IMR-90 (cell line): Measurements from ENCODE around the gene CDS1.

Experiments
- CEBPB ChIP-seq: IDR thresholded peaks from 2 replicates; pipeline ENCODE4 v1.6.1; 2012; ENCODE audit warnings: low read depth, low read length, improper control_type of control experiment
- FOS ChIP-seq: fragments of 150-350 bp; IDR thresholded peaks from 2 replicates; pipeline ENCODE4 v1.6.1; 2016; ENCODE audit warnings: low read depth, low read length
- POLR2A ChIP-seq: IDR thresholded peaks from 2 replicates; pipeline ENCODE4 v1.6.1; 2012; ENCODE audit warnings: mild to moderate bottlenecking, low read depth, low read length
- RAD21 ChIP-seq: IDR thresholded peaks from 2 replicates; pipeline ENCODE4 v1.6.1; 2012; ENCODE audit warnings: low read length, improper control_type of control experiment
- SMC3 ChIP-seq: fragments of 150-350 bp; IDR thresholded peaks from 2 replicates; pipeline ENCODE4 v1.6.1; 2016; ENCODE audit warnings: low read depth, mild to moderate bottlenecking, antibody characterized with exemption, low read length, moderate library complexity
- TF ChIP-seq, protein P1 (sequence below): conservative IDR thresholded peaks from 2 replicates; pipeline ENCODE4 v1.5.1; 2012; ENCODE audit warnings: mild to moderate bottlenecking, low read depth, low read length, improper control_type of control experiment
- TF ChIP-seq, protein P2 (sequence below): fragments of 150-350 bp; IDR thresholded peaks from 2 replicates; pipeline ENCODE4 v1.6.1; 2017; ENCODE audit warnings: mild to moderate bottlenecking, antibody characterized with exemption, low read length, low read depth

- TF ChIP-seq POLR2A (no peak), RAD21 (no peak), CEBPB (no peak), SMC3 (no peak), FOS (no peak)
- TF ChIP-seq, protein P1, sequence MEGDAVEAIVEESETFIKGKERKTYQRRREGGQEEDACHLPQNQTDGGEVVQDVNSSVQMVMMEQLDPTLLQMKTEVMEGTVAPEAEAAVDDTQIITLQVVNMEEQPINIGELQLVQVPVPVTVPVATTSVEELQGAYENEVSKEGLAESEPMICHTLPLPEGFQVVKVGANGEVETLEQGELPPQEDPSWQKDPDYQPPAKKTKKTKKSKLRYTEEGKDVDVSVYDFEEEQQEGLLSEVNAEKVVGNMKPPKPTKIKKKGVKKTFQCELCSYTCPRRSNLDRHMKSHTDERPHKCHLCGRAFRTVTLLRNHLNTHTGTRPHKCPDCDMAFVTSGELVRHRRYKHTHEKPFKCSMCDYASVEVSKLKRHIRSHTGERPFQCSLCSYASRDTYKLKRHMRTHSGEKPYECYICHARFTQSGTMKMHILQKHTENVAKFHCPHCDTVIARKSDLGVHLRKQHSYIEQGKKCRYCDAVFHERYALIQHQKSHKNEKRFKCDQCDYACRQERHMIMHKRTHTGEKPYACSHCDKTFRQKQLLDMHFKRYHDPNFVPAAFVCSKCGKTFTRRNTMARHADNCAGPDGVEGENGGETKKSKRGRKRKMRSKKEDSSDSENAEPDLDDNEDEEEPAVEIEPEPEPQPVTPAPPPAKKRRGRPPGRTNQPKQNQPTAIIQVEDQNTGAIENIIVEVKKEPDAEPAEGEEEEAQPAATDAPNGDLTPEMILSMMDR, result no peak
- TF ChIP-seq, protein P2, sequence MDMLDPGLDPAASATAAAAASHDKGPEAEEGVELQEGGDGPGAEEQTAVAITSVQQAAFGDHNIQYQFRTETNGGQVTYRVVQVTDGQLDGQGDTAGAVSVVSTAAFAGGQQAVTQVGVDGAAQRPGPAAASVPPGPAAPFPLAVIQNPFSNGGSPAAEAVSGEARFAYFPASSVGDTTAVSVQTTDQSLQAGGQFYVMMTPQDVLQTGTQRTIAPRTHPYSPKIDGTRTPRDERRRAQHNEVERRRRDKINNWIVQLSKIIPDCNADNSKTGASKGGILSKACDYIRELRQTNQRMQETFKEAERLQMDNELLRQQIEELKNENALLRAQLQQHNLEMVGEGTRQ, result no peak
Measured at GRCh38 chr4:84535901-84536300, 47.0 kb upstream of the CDS1 start.
